Adrenal gland (tissue), 5 donors: ENCODE data around the gene VWA3B.

ENCODE experiments used
- POLR2A ChIP-seq, 2 donors: fragments of 450-650 bp; IDR thresholded peaks; one replicate each; pipeline ENCODE4 v1.6.1; 2017; ENCODE audit warnings: antibody characterized with exemption in 2 of 2, mild to moderate bottlenecking in 2 of 2, moderate library complexity in 1 of 2
- TF ChIP-seq, protein P1 (sequence below), 6 experiments: fragments of 450-650 bp in 4 of 6; fragments of 200-600 bp in 2 of 6; sonication (generic) in 1 of 6; IDR thresholded peaks; 1 replicate in 5 of 6; 2 replicates in 1 of 6; pipeline versions ENCODE4 v1.5.1 to v1.8.0; 2016 to 2021; ENCODE audit warnings: antibody characterized with exemption in 6 of 6, mild to moderate bottlenecking in 2 of 6, moderate library complexity in 1 of 6
- donor health status: DM: no; HTN: no; CAD: no.

DNA sequence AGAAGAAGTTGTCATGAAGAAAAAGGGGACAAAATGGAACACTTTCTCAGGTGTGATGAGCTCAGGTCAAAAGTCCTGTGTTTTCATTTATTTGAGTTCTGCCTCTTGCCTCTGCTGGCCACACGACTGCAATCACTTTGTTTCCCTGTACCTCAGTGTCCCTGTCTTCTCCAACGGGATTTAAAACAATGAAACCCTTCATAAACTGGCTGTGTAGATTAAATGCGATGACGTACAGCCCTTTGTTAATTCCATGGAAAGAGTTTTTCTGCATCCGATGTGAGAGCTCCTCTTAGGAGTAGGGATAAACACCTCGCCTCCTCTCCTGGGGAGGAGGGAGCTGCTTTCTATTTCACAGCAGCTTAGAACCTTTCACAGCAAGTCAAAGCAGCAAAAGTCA lies 207.7 kb downstream of the VWA3B start:
- TF ChIP-seq, protein P1, sequence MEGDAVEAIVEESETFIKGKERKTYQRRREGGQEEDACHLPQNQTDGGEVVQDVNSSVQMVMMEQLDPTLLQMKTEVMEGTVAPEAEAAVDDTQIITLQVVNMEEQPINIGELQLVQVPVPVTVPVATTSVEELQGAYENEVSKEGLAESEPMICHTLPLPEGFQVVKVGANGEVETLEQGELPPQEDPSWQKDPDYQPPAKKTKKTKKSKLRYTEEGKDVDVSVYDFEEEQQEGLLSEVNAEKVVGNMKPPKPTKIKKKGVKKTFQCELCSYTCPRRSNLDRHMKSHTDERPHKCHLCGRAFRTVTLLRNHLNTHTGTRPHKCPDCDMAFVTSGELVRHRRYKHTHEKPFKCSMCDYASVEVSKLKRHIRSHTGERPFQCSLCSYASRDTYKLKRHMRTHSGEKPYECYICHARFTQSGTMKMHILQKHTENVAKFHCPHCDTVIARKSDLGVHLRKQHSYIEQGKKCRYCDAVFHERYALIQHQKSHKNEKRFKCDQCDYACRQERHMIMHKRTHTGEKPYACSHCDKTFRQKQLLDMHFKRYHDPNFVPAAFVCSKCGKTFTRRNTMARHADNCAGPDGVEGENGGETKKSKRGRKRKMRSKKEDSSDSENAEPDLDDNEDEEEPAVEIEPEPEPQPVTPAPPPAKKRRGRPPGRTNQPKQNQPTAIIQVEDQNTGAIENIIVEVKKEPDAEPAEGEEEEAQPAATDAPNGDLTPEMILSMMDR (IDR thresholded peaks at IDR 0.05) = no peak
- no peak for TF ChIP-seq POLR2A (IDR thresholded peaks at IDR 0.05)
